ENCODE data around the gene SSC4D.
A peak's percentile ranks its signal among the peaks of the same experiment; 100 is the strongest.

Gene SSC4D

GRCh38 chr7:76358011-76358480 is 51.5 kb downstream of the SSC4D start:
- DNase-seq (ENCODE audit: low read depth): peak; percentile 87
- peak overlapping the region; percentile 80 for H3K4me3 ChIP-seq (ENCODE audit: low read depth, low read length)
- TF ChIP-seq CTCF (IDR thresholded peaks at IDR 0.05; ENCODE audit: low read depth, low read length) (no peak), POLR2A (IDR thresholded peaks at IDR 0.05; ENCODE audit: extremely low read depth, insufficient read length) (no peak), MAX (IDR thresholded peaks at IDR 0.05; ENCODE audit: low read depth, low read length) (peak; percentile 96), MYC (IDR thresholded peaks at IDR 0.05; ENCODE audit: low read depth, low read length) (peak; percentile 100)

GRCh38 chr7:76357475-76358010 is 52.0 kb downstream of the SSC4D start:
- peak overlapping the region; percentile 80 for H3K4me3 ChIP-seq (ENCODE audit: low read depth, low read length)
- TF ChIP-seq MAX (IDR thresholded peaks at IDR 0.05; ENCODE audit: low read depth, low read length) (no peak), CTCF (IDR thresholded peaks at IDR 0.05; ENCODE audit: low read depth, low read length) (no peak), MYC (IDR thresholded peaks at IDR 0.05; ENCODE audit: low read depth, low read length) (no peak), POLR2A (IDR thresholded peaks at IDR 0.05; ENCODE audit: extremely low read depth, insufficient read length) (no peak)
- DNase-seq (ENCODE audit: low read depth): peak; percentile 54

- DNase-seq (ENCODE audit: low read depth): peak; percentile 42
- TF ChIP-seq POLR2A (IDR thresholded peaks at IDR 0.05; ENCODE audit: extremely low read depth, insufficient read length): no peak
- no peak for TF ChIP-seq MYC (IDR thresholded peaks at IDR 0.05; ENCODE audit: low read depth, low read length)
- no peak for TF ChIP-seq MAX (IDR thresholded peaks at IDR 0.05; ENCODE audit: low read depth, low read length)
- no peak for TF ChIP-seq CTCF (IDR thresholded peaks at IDR 0.05; ENCODE audit: low read depth, low read length)
Measured at GRCh38 chr7:76356823-76357222, 52.7 kb downstream of the SSC4D start.

GRCh38 chr7:76356115-76356514 is 53.4 kb downstream of the SSC4D start:
- DNase-seq (ENCODE audit: low read depth): no peak
- no peak for TF ChIP-seq MYC (IDR thresholded peaks at IDR 0.05; ENCODE audit: low read depth, low read length)
- TF ChIP-seq CTCF (IDR thresholded peaks at IDR 0.05; ENCODE audit: low read depth, low read length): no peak
- no peak for TF ChIP-seq MAX (IDR thresholded peaks at IDR 0.05; ENCODE audit: low read depth, low read length)
- no peak for TF ChIP-seq POLR2A (IDR thresholded peaks at IDR 0.05; ENCODE audit: extremely low read depth, insufficient read length)
- peak overlapping the region; percentile 80 for H3K4me3 ChIP-seq (ENCODE audit: low read depth, low read length)

More at GRCh38 chr7:76356823-76357222, 52.7 kb downstream of the SSC4D start:
- peak overlapping the region; percentile 80 for H3K4me3 ChIP-seq (ENCODE audit: low read depth, low read length)

GRCh38 chr7:76354981-76355730 is 54.3 kb downstream of the SSC4D start:
- peak overlapping the region; percentile 80 for H3K4me3 ChIP-seq (ENCODE audit: low read depth, low read length)
- no peak for DNase-seq (ENCODE audit: low read depth)
- TF ChIP-seq MAX (IDR thresholded peaks at IDR 0.05; ENCODE audit: low read depth, low read length) (no peak), MYC (IDR thresholded peaks at IDR 0.05; ENCODE audit: low read depth, low read length) (no peak), POLR2A (IDR thresholded peaks at IDR 0.05; ENCODE audit: extremely low read depth, insufficient read length) (no peak), CTCF (IDR thresholded peaks at IDR 0.05; ENCODE audit: low read depth, low read length) (no peak)
